ENCODE measurements around the gene TMEM127. TPM values are rescaled to one million over a fixed set of nuclear protein-coding genes. Genes with fewer than 3 reads are reported as not detected.
A peak's percentile ranks its signal among the peaks of the same experiment; 100 is the strongest.

TMEM127 gene
- total RNA-seq, 1 donor from 2014 or later, result 12.1 TPM

DNA sequence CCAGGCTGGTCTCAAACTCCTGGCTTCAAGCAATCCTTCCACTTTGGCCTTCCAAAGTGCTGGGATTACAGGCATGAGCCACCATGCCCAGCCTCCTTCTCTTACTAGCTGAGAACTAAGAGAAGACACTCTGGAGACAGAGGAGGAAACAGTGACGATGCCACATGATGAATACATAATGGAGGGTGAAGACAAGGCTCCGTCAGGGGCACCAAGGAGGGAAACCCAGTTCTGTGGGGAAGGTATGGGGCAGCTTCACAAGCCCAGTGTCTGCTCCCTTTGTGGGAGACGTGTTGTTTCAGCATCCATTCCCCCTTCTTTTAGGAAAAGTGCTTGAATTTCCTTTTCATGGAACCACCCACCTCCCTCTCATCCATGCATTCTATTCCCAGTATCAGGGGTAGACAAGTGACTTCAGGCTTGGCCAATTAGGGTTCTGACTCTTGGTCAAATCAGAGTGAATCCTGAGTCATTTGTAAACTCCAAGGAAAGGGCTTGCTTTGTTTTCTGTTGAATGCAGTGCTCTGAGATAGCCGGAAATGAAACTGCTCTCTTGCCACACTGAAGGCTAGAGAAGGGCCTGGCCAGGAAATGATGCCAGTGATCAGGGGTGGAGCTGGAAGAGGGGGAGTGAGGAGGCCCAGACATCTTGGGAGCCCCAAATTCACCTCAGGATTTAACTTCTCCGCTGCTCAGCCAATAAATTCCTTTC, 23.7 kb downstream of the TMEM127 start:
- peak; percentile 71 for DNase-seq (ENCODE audit: low read depth)
- TF ChIP-seq, protein P1, sequence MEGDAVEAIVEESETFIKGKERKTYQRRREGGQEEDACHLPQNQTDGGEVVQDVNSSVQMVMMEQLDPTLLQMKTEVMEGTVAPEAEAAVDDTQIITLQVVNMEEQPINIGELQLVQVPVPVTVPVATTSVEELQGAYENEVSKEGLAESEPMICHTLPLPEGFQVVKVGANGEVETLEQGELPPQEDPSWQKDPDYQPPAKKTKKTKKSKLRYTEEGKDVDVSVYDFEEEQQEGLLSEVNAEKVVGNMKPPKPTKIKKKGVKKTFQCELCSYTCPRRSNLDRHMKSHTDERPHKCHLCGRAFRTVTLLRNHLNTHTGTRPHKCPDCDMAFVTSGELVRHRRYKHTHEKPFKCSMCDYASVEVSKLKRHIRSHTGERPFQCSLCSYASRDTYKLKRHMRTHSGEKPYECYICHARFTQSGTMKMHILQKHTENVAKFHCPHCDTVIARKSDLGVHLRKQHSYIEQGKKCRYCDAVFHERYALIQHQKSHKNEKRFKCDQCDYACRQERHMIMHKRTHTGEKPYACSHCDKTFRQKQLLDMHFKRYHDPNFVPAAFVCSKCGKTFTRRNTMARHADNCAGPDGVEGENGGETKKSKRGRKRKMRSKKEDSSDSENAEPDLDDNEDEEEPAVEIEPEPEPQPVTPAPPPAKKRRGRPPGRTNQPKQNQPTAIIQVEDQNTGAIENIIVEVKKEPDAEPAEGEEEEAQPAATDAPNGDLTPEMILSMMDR (IDR thresholded peaks at IDR 0.05; ENCODE audit: insufficient read depth, low read length, severe bottlenecking), result no peak
- Histone ChIP-seq H3K36me3 (ENCODE audit: control insufficient read depth, insufficient read depth, low read length) (no peaks in the 10 kb centered on the region), H3K27me3 (ENCODE audit: control insufficient read depth, insufficient read depth, low read length) (no peaks in the 10 kb centered on the region), H3K4me3 (ENCODE audit: low read depth, low read length) (no peak overlapping the region)
- FAIRE-seq, result no peak

DNA sequence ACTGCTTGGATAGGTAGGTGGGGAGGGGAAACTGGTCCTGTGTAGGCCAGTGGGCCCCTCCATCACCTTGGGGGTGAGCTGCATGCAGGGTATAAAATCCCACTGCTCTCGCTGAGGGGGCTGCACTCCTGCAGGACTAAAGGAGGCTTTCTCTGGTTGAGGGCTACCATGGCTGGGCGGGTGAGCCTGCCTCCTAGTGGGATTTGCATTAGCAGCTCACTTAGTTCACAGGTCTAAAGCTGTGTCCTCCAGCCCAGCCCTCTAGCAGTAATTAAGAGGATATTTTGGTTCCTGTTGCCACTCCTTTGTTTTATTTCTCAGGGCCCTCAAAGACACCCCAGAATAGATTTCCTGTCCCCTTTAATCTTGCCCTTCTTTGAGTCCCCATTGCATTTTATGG, 24.6 kb downstream of the TMEM127 start:
- TF ChIP-seq, protein P1 (IDR thresholded peaks at IDR 0.05; ENCODE audit: insufficient read depth, low read length, severe bottlenecking), result no peak
- FAIRE-seq, result no peak
- H3K27me3 ChIP-seq (ENCODE audit: control insufficient read depth, insufficient read depth, low read length), result no peaks in the 10 kb centered on the region
- H3K36me3 ChIP-seq (ENCODE audit: control insufficient read depth, insufficient read depth, low read length), result no peaks in the 10 kb centered on the region
- no peak overlapping the region for H3K4me3 ChIP-seq (ENCODE audit: low read depth, low read length)
- DNase-seq (ENCODE audit: low read depth), result no peak

DNA sequence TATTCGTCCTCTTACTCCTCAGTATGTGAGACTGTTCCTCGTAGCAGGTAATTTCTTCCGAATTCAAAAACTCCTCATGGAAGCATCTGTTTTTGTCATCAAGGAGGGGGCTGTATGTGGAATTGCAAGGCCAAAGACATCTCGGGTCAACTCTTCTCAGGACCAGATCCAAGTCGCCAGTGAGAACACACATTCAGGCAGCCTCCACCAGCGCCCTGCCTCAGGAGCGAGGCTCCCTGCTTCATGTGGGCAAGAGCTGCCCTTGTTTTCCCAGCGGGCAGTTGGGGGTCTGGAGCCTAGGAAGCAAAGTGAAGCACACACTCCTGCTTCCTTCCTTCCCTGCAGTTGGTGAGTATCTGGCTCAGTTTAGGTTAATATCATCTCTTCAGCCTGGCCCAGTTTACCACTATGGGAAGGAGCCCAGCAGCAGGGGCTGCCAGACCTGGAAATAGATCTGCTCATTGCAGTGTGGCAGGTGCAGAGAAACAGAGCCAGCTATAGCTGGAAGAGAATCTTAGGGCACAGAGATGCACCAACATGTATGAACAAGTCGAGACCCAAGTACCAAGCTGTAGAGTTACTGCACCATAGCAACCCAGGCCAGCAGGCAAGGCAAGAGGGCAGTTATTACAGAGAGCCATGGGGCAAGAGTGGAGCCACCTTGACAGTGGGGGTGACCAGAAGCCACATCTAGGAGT, 25.3 kb downstream of the TMEM127 start:
- H3K4me3 ChIP-seq (ENCODE audit: low read depth, low read length), result no peak overlapping the region
- peak; percentile 56 for DNase-seq (ENCODE audit: low read depth)
- FAIRE-seq, result no peak
- no peaks in the 10 kb centered on the region for H3K36me3 ChIP-seq (ENCODE audit: control insufficient read depth, insufficient read depth, low read length)
- H3K27me3 ChIP-seq (ENCODE audit: control insufficient read depth, insufficient read depth, low read length), result no peaks in the 10 kb centered on the region
- TF ChIP-seq, protein P1 (IDR thresholded peaks at IDR 0.05; ENCODE audit: insufficient read depth, low read length, severe bottlenecking), result no peak

DNA sequence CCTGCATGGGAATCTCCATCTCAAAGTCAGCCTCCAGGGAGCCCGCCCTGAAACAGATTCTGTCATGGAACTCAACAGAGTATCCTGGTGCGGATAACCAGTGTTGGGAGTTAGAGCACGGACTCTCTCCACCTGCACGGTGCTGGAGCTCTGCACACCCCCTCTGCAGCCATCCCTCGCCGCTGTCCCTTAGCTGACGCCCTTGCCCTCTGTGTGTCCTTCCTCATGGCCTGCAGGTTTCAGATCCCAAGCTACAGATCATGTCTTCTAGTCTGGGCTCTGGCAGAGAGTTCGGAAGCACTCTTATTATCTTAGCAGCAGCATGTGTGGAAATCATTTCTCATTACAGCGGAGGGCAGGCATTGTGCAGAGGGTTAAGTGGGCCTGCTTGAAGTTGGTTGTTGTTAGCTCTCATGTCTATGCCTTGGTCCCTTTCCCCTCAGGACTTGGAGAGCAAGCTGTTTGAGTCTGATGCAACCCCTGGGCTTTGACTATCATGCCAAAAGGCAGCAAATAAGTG, 26.0 kb downstream of the TMEM127 start:
- Histone ChIP-seq H3K4me3 (ENCODE audit: low read depth, low read length) (no peak overlapping the region), H3K36me3 (ENCODE audit: control insufficient read depth, insufficient read depth, low read length) (no peaks in the 10 kb centered on the region), H3K27me3 (ENCODE audit: control insufficient read depth, insufficient read depth, low read length) (no peaks in the 10 kb centered on the region)
- FAIRE-seq (no peak), DNase-seq (ENCODE audit: low read depth) (no peak)
- TF ChIP-seq, protein P1 (IDR thresholded peaks at IDR 0.05; ENCODE audit: insufficient read depth, low read length, severe bottlenecking), result no peak

DNA sequence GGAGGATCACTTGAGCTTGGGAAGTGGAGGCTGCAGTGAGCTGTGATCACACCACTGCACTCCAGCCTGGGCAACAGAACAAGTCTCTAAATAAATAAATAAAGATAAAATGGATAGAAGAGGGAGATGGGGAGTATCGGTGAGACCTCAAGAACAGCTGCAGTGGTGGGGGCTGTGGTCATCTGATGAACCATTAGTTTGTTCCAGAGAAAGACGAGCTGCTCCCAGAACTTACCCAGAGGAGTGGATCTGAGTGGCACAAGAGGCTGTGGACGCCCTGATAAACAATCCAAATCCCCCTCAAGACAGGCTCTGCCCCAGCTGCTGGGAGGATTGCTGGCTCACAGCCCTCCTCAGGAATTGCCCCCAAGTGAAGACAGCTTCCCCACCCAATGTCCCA, 26.7 kb downstream of the TMEM127 start:
- Histone ChIP-seq H3K27me3 (ENCODE audit: control insufficient read depth, insufficient read depth, low read length) (no peaks in the 10 kb centered on the region), H3K36me3 (ENCODE audit: control insufficient read depth, insufficient read depth, low read length) (no peaks in the 10 kb centered on the region), H3K4me3 (ENCODE audit: low read depth, low read length) (no peak overlapping the region)
- FAIRE-seq (no peak), DNase-seq (ENCODE audit: low read depth) (no peak)
- TF ChIP-seq, protein P1 (IDR thresholded peaks at IDR 0.05; ENCODE audit: insufficient read depth, low read length, severe bottlenecking), result no peak
